ENCODE data around the gene LZTFL1. TPM values are rescaled to one million over a fixed set of nuclear protein-coding genes. Genes with fewer than 3 reads are reported as not detected.

The LZTFL1 gene
- total and polyA plus RNA-seq, 12 donors, result 2.6 to 12.2 (median 7.6) TPM

- H3K27ac ChIP-seq, result no peak overlapping the region
- no peaks in the 10 kb centered on the region for H3K36me3 ChIP-seq
- H3K27me3 ChIP-seq, result peaks cover 3 to 64% (median 48%) of the 10 kb centered on the region in 7 donors
- DNase-seq (no peak), ATAC-seq (no peak)
- no peak for TF ChIP-seq CTCF (IDR thresholded peaks at IDR 0.05)
- 94 to 95% methylated on average over 1 of the region's 1 CpG for WGBS, 2 donors
- H3K4me3 ChIP-seq, result no peak overlapping the region
- intact Hi-C loops (cut with DNase I), result no loop called here
- peaks cover 0 to 16% (median 9%) of the 10 kb centered on the region in 9 donors for H3K4me1 ChIP-seq
- peaks cover 0 to 7% (median 2%) of the 10 kb centered on the region in 11 donors for H3K9me3 ChIP-seq
These were observed 47.3 kb downstream of the LZTFL1 start for GRCh38 chr3:45794660-45795059.

GRCh38 chr3:45794177-45794560 is 47.8 kb downstream of the LZTFL1 start:
- H3K4me1 ChIP-seq, result peaks cover 0 to 16% (median 9%) of the 10 kb centered on the region in 9 donors
- H3K27me3 ChIP-seq, result peaks cover 3 to 59% (median 43%) of the 10 kb centered on the region in 7 donors
- no peak for TF ChIP-seq CTCF (IDR thresholded peaks at IDR 0.05)
- H3K27ac ChIP-seq, result no peak overlapping the region
- ATAC-seq, result no peak
- DNase-seq, result no peak
- intact Hi-C loops (cut with DNase I), result no loop called here
- no peaks in the 10 kb centered on the region for H3K36me3 ChIP-seq
- WGBS, 2 donors, result 94 to 96% methylated on average over 5 of the region's 5 CpGs
- no peak overlapping the region for H3K4me3 ChIP-seq
- H3K9me3 ChIP-seq, result peaks cover 0 to 12% (median 7%) of the 10 kb centered on the region in 11 donors

GRCh38 chr3:45793482-45794176 is 48.3 kb downstream of the LZTFL1 start:
- Histone ChIP-seq H3K27ac (no peak overlapping the region), H3K4me3 (no peak overlapping the region), H3K36me3 (no peaks in the 10 kb centered on the region), H3K9me3 (peaks cover 0 to 17% (median 8%) of the 10 kb centered on the region in 11 donors), H3K27me3 (peaks cover 3 to 53% (median 40%) of the 10 kb centered on the region in 7 donors), H3K4me1 (peaks cover 0 to 16% (median 9%) of the 10 kb centered on the region in 9 donors)
- DNase-seq, result no peak
- no peak for ATAC-seq
- TF ChIP-seq CTCF (IDR thresholded peaks at IDR 0.05), result no peak
- intact Hi-C loops (cut with DNase I), result no loop called here
- WGBS, 2 donors, result 56% methylated on average over 9 of the region's 9 CpGs

- peaks cover 3 to 43% (median 35%) of the 10 kb centered on the region in 7 donors for H3K27me3 ChIP-seq
- H3K36me3 ChIP-seq, result no peaks in the 10 kb centered on the region
- whole genome bisulfite sequencing, 2 donors, result 90 to 95% methylated on average over 7 of the region's 7 CpGs
- no peak for DNase-seq
- peaks cover 0 to 26% (median 9%) of the 10 kb centered on the region in 11 donors for H3K9me3 ChIP-seq
- H3K4me3 ChIP-seq, result no peak overlapping the region
- TF ChIP-seq CTCF (IDR thresholded peaks at IDR 0.05), result no peak
- H3K4me1 ChIP-seq, result peaks cover 0 to 16% (median 9%) of the 10 kb centered on the region in 9 donors
- H3K27ac ChIP-seq, result no peak overlapping the region
- no peak for ATAC-seq
- intact Hi-C loops (cut with DNase I), result no loop called here
These were observed 49.3 kb downstream of the LZTFL1 start for GRCh38 chr3:45792516-45793172.

All from heart right ventricle (tissue), 16 donors.